ENCODE data around the gene CCNY. TPM values are rescaled to one million over a fixed set of nuclear protein-coding genes. Genes with fewer than 3 reads are reported as not detected.

Gene CCNY
- polyA plus RNA-seq, 3 donors = 93.1 to 115 (median 113) TPM

DNA sequence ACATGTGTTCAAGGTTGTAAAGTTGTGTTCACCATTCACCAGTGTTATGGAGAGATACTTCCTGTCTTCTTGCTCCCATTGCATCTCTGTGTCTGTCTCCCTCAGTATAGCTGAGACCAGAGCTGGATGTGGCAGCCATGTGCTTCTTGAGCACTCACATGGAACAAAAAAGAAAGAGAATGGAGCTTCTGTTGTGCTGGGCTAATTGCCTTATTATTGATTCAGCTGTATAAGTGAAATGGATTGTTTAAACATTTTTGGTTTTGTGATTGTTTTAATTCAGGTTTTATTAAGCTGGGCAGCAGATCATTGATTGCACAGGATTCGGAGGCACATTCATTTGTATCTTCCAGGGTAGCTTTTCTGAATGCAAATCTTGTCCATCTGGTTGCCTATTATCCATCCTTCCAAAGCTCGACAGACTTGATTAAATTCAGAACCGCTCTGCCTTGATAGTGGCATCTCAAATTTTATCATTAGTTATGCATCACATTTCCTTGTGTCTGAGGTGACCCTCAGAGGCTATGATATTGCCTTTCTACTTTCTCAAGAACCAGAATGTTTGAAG lies 119.9 kb downstream of the CCNY start:
- no peak for DNase-seq (ENCODE audit: extremely low read depth in 1 of 11, low read depth in 9 of 11, low spot score in 4 of 11)

DNA sequence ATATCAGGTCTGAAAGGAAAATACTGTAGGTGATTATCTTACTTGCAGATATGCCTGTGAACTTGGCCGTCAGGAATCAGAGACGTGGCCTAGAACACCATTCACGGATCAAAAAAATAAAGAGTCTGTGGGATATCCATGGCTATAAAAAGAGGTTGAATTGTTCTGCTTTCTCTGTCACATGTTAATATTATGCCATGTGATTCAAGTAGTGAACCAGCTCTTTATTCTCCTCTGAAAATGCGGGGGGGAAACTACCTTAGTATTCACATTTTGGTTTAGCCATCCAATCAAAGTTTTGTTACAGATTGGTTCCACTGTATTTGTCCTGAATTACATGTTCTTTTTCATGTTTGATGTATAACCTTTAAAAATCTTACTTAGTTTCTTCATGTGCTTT lies 120.5 kb downstream of the CCNY start:
- DNase-seq (ENCODE audit: extremely low read depth in 1 of 11, low read depth in 9 of 11, low spot score in 4 of 11) = no peak

- peak in 4 of 11 donors; percentile 40 to 68 (median 64) for DNase-seq (ENCODE audit: extremely low read depth in 1 of 11, low read depth in 9 of 11, low spot score in 4 of 11)
These were observed 122.5 kb downstream of the CCNY start for GRCh38 chr10:35458500-35459448.

DNA sequence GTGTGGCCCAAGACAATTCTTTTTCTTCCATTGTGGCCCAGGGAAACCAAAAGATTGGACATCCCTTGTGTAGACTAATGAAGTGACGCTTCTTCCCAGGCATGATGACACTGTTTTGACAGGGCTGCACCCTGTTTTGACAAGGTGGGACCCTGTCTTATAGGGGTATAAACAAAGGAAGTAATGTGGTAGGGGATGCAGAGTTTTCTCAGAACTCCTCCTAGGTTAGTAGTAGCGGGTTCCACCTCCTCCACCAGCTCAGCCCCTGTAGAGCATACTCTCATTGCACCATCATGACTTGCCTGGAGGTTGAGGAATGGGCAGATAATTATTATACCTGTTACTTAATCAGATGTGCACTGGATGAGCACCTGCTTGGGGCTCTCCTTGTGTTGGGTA lies 123.1 kb downstream of the CCNY start:
- DNase-seq (ENCODE audit: extremely low read depth in 1 of 11, low read depth in 9 of 11, low spot score in 4 of 11) = no peak

- DNase-seq (ENCODE audit: extremely low read depth in 1 of 11, low read depth in 9 of 11, low spot score in 4 of 11) = no peak
These were observed 124.6 kb downstream of the CCNY start for GRCh38 chr10:35460852-35461460.

DNA sequence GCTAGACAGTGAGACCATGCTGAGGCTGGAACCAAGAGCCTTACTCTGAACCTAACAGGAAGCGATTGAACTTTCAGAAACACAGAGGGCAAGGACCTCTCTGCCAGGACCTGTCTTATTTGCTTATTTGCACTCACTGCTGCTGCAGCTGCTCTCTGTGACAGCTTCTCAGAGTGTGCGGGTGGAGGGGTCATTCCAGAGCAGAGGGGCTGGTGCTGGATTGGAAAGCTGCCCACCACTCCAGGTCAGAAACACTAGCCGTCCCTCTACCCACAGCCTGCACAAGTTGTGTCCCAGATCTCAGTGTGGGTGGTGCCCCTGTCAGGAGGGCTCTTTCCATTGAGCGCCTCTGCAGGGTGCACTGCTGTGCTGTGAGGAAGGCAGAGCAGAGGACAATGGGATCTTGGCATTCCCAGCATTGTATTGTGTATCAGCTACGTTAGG lies 126.2 kb downstream of the CCNY start:
- no peak for DNase-seq (ENCODE audit: extremely low read depth in 1 of 11, low read depth in 9 of 11, low spot score in 4 of 11)

- DNase-seq (ENCODE audit: extremely low read depth in 1 of 11, low read depth in 9 of 11, low spot score in 4 of 11) = no peak
These were observed 127.0 kb downstream of the CCNY start for GRCh38 chr10:35463105-35463867.

DNA sequence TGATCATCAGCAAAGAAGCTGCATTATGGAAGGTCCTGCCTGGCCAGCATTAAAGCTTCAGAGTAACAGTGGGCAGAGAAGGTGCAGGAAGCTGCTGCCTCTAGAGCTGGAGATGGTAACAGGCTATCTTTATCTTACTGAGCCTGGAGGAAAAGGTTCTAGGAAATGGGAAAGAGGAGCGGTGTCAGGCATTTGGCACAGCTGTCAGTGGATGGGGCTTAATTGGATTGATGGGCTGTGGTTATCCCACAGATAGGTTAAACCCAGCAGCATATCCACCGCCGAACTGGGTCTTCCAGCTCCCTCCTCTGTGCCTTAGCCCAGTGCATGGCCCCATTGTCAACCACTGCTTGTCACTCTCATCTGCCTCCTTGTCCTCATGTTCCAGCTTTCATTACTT lies 127.6 kb downstream of the CCNY start:
- no peak for DNase-seq (ENCODE audit: extremely low read depth in 1 of 11, low read depth in 9 of 11, low spot score in 4 of 11)

- no peak for DNase-seq (ENCODE audit: extremely low read depth in 1 of 11, low read depth in 9 of 11, low spot score in 4 of 11)
These were observed 128.6 kb downstream of the CCNY start for GRCh38 chr10:35464825-35465456.

GRCh38 chr10:35465673-35466072 lies 129.4 kb downstream of the CCNY start:
- DNase-seq (ENCODE audit: extremely low read depth in 1 of 11, low read depth in 9 of 11, low spot score in 4 of 11) = no peak

DNA sequence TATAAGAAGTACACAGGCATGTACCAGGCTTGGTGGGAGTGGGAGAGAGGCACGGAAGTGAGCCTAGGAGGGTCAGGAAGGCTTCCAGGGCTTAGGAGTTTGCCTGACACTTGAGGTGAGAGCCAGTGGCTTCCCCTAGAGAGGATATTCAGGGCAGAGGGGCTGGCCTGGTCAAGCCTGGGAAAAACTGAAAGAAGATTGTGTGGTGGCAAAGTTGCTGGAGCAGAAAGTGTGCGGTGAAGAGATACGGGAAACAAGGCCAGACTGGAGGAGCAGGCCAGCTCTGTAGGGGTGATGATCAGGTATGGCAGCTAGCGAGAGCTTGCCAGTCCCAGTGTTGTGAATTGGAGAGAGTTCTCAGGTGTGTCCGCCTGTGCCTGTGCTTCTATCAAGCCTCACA lies 129.9 kb downstream of the CCNY start:
- no peak for DNase-seq (ENCODE audit: extremely low read depth in 1 of 11, low read depth in 9 of 11, low spot score in 4 of 11)

DNA sequence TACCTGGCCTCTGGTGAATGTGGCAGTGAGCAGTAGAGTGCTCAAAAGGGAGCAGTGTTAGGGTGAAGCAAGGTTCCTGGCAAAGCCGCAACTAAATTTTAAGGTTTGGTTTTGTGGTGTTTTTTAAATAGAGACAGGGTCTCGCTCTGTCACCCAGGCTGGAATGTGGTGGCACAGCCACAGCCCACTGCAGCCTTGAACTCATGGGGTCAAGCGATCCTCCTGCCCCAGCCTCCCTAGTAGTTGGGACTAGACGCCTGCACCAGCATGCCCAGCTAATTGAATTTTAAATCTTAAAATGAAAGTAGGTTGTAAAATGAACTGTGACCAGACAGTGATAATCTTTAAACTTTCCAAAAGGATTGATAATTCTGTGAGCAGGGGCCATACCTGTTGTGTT lies 130.4 kb downstream of the CCNY start:
- no peak for DNase-seq (ENCODE audit: extremely low read depth in 1 of 11, low read depth in 9 of 11, low spot score in 4 of 11)

DNA sequence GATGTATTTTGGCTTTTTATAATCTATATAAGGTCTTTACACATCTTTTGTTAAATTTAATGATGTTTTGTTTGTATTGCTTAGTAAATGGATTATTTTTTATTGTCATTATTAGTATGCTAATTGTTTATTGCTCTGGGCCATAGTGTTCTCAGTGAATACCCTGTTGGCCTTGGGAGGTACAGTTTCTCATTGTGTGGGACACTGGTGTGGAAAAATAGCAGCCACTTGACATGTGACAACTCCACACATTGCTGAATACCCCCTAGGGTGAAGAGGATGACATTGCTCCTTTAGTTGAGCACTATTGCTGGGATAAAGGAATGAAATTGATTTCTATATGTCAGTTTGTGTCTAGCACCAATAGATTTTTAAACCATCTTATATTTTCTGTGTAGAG lies 130.9 kb downstream of the CCNY start:
- DNase-seq (ENCODE audit: extremely low read depth in 1 of 11, low read depth in 9 of 11, low spot score in 4 of 11) = no peak

DNA sequence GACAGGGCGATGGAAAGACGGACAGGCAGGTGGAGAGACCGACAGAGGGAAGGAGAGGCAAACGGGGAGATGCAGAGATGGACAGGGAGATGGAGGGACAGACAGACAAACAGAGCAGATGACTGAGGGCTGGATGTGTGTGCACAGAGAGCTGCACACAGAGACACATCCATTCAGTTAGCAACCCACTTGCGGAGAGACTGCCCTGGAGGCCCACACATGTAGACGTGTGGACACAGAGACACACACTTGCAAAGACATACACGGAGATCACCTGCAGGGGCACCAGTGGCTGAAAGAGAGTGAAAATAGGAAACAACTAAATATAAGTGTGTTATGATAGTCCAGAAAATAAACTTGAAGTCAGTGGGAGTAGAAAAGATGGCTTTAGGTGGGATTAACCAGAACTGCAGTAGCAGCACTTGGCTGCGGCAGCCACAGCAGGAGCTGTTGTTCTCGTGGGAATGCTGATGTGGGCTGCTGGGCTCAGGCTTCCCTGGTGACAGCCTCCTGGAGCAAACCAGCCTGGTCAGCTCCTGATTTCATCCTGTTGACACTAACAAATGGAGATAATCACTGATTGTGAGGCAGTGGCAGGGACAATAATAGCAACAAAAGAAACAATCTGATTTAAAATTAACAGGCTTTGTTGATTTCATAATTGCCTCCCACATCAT lies 134.1 kb downstream of the CCNY start:
- no peak for DNase-seq (ENCODE audit: extremely low read depth in 1 of 11, low read depth in 9 of 11, low spot score in 4 of 11)

- no peak for DNase-seq (ENCODE audit: extremely low read depth in 1 of 11, low read depth in 9 of 11, low spot score in 4 of 11)
These were observed 134.6 kb downstream of the CCNY start for GRCh38 chr10:35470925-35471315.

DNA sequence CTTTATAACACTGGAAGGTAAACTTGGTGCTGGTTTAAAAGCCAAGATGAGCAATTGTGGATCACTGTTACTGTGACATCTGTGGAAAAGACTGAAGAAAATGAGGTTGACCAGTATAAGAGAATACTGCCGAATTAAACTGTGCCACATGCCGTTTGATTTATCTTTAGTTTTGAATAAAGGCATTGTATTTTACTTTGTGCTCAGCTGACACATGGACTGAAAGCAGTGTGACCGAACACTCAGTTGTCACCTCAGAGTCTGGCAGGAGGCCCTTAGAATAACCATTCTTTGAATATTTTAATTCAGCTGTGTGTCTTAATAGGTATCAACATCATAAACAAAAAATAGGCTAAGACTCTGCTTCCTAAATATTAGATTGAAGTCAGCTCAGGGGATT lies 135.1 kb downstream of the CCNY start:
- no peak for DNase-seq (ENCODE audit: extremely low read depth in 1 of 11, low read depth in 9 of 11, low spot score in 4 of 11)

DNA sequence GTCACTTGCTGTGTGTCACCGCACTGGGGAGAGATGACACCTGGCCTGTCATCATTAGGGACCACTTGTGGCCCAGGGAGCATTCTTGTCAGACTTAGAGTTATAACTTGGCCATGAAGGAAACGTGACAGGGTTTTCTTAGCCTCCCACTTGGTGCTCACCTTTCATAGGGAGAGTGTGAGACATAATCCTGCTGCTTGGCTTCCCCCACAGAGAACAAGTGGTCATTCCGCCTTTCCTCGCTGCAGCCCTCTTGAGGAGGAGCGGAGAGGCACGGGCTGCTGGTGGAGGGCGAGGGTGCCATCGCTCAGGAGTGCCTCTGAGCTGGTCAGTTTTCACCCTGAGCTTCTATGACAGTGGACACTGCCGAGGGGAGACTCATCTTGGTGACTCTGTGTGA lies 143.8 kb downstream of the CCNY start:
- peak in 3 of 11 donors; percentile 34 to 46 (median 38) for DNase-seq (ENCODE audit: extremely low read depth in 1 of 11, low read depth in 9 of 11, low spot score in 4 of 11)

GRCh38 chr10:35481413-35481812 lies 145.1 kb downstream of the CCNY start:
- no peak for DNase-seq (ENCODE audit: extremely low read depth in 1 of 11, low read depth in 9 of 11, low spot score in 4 of 11)
